ENCODE measurements around the gene DYRK3.

DNA sequence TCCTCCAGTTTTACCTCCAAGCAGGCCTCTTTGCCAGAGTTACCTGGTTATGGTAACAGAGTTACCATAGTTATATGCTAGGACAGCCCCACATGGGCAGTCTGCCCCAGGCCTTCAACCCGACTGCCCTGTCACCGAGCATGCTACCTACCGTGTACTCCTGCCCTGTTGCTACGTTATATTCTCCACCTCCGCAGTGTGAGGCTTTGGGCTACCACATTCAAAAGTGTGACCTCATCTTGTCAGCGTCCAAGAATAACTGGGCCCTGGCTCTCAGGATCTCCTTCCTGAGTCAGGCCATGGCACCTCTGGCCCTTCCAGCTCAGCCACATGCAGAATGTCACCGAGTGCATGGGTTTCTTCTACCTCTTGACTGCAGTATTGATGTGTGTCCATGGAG is 58.3 kb downstream of the DYRK3 start:
- TF ChIP-seq, protein P1, sequence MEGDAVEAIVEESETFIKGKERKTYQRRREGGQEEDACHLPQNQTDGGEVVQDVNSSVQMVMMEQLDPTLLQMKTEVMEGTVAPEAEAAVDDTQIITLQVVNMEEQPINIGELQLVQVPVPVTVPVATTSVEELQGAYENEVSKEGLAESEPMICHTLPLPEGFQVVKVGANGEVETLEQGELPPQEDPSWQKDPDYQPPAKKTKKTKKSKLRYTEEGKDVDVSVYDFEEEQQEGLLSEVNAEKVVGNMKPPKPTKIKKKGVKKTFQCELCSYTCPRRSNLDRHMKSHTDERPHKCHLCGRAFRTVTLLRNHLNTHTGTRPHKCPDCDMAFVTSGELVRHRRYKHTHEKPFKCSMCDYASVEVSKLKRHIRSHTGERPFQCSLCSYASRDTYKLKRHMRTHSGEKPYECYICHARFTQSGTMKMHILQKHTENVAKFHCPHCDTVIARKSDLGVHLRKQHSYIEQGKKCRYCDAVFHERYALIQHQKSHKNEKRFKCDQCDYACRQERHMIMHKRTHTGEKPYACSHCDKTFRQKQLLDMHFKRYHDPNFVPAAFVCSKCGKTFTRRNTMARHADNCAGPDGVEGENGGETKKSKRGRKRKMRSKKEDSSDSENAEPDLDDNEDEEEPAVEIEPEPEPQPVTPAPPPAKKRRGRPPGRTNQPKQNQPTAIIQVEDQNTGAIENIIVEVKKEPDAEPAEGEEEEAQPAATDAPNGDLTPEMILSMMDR (conservative IDR thresholded peaks at IDR 0.05 in 1 of 2, IDR thresholded peaks at IDR 0.05 in 1 of 2; ENCODE audit: extremely low read depth in 1 of 2, insufficient read depth in 1 of 2, low read depth in 1 of 2, low read length in 2 of 2): no peak
- TF ChIP-seq EZH2 (IDR thresholded peaks at IDR 0.05; ENCODE audit: borderline replicate concordance, low read length): no peak

Measured in mammary epithelial cell (primary cell).